ENCODE data around the gene SPPL2A.

DNA sequence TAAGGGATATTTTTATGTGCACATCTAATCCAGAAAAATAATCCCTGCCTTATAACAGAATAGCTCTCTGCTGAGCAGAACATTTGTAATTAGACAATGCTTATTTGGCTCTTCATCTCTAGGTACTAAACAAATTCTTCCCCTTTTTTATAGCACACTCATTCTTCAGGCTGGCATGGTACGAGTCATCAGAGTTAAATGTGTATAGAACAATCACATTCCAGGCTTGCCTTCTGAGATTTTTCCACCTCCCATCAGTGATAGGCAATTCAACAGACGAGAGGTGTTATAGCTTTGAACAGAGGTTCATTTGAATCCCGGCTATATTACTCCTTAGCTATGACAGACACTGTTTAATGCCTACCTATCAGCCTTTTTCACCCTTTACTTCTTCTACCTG lies 21.4 kb upstream of the SPPL2A start:
- TF ChIP-seq POLR2A (IDR thresholded peaks at IDR 0.05) (no peak), POLR2AphosphoS5 (IDR thresholded peaks at IDR 0.05) (no peak)

Measured in spleen (tissue), 3 donors.